A549 (cell line): ENCODE results near the gene ARID5B.

Experiments
- CTCF ChIP-seq: fragments of >200 bp; sonication (Bioruptor Twin); formaldehyde crosslinking; IDR thresholded peaks from 3 replicates; pipeline ENCODE4 v1.5.1; 2016
- EP300 ChIP-seq, 2 experiments: fragments of >200 bp; sonication (Bioruptor Twin); formaldehyde crosslinking; IDR thresholded peaks; 2 replicates in 1 of 2; 3 replicates in 1 of 2; pipeline ENCODE4 v1.6.1; 2016 to 2017
- ESRRA ChIP-seq: fragments of 150-350 bp; IDR thresholded peaks from 2 replicates; pipeline ENCODE4 v1.6.1; 2014; ENCODE audit warnings: mild to moderate bottlenecking, low read length, borderline replicate concordance
- FOSB ChIP-seq: fragments of 250-450 bp; sonication (Bioruptor Pico); IDR thresholded peaks from 2 replicates; pipeline ENCODE4 v1.5.0; 2020; ENCODE audit warnings: mild to moderate bottlenecking, moderate library complexity
- PBX3 ChIP-seq: IDR thresholded peaks from 2 replicates; pipeline ENCODE4 v1.6.1; 2012
- POLR2A ChIP-seq: IDR thresholded peaks from 2 replicates; pipeline ENCODE4 v1.6.1; 2012; ENCODE audit warnings: mild to moderate bottlenecking, low read length
- REST ChIP-seq: fragments of 200-600 bp; sonication (generic); IDR thresholded peaks from 2 replicates; pipeline ENCODE4 v1.6.1; 2016; ENCODE audit warnings: antibody characterized with exemption, mild to moderate bottlenecking, moderate library complexity
- SMC3 ChIP-seq: fragments of >200 bp; sonication (Bioruptor Twin); formaldehyde crosslinking; IDR thresholded peaks from 3 replicates; pipeline ENCODE4 v1.6.1; 2018; ENCODE audit warnings: inconsistent platforms
- USF2 ChIP-seq: fragments of 450-650 bp; IDR thresholded peaks from 2 replicates; pipeline ENCODE4 v1.6.1; 2014; ENCODE audit warnings: antibody characterized with exemption

GRCh38 chr10:62010366-62010765 is 108.9 kb downstream of the ARID5B start:
- TF ChIP-seq CTCF (no peak), POLR2A (no peak), PBX3 (no peak), SMC3 (no peak), FOSB (CRISPR knock-in tag) (no peak), USF2 (no peak), ESRRA (no peak), EP300 (IDR thresholded peaks at IDR 0.05) (no peak), REST (no peak)
